NCI-H510A treated with DMSO at 0.1 percent for 48 hours (cell line): ENCODE measurements around the gene ITPR2.
"Not testable (repeated sequence)": the region's sequence is repeated elsewhere in the genome, so short reads cannot be mapped to it uniquely, and the experiment has no call there.

Experiments
- DNase-seq: peaks from one replicate; lab custom pipeline; 2025; lab: John Stamatoyannopoulos, UW

The ITPR2 gene

GRCh38 chr12:26445909-26446308 lies 387.1 kb downstream of the ITPR2 start:
- no peak for DNase-seq

GRCh38 chr12:26443309-26443708 lies 389.7 kb downstream of the ITPR2 start:
- no peak for DNase-seq

- DNase-seq, result no peak
Measured at GRCh38 chr12:26441434-26441833, 391.6 kb downstream of the ITPR2 start.

GRCh38 chr12:26435069-26435404 lies 398.0 kb downstream of the ITPR2 start:
- DNase-seq, result no peak

- DNase-seq, result peak; percentile 63
Measured at GRCh38 chr12:26434299-26435068, 398.5 kb downstream of the ITPR2 start.

- DNase-seq, result not testable (repeated sequence)
Measured at GRCh38 chr12:26433701-26434100, 399.3 kb downstream of the ITPR2 start.

GRCh38 chr12:26431211-26431610 lies 401.8 kb downstream of the ITPR2 start:
- no peak for DNase-seq

- not testable (repeated sequence) for DNase-seq
Measured at GRCh38 chr12:26430596-26430995, 402.4 kb downstream of the ITPR2 start.

- peak; percentile 13 for DNase-seq
Measured at GRCh38 chr12:26429070-26429691, 403.8 kb downstream of the ITPR2 start.

GRCh38 chr12:26428420-26428819 lies 404.6 kb downstream of the ITPR2 start:
- no peak for DNase-seq

- no peak for DNase-seq
Measured at GRCh38 chr12:26426652-26427051, 406.3 kb downstream of the ITPR2 start.

- DNase-seq, result no peak
Measured at GRCh38 chr12:26425587-26426260, 407.3 kb downstream of the ITPR2 start.

- DNase-seq, result no peak
Measured at GRCh38 chr12:26422839-26423398, 410.1 kb downstream of the ITPR2 start.

- no peak for DNase-seq
Measured at GRCh38 chr12:26416550-26416949, 416.4 kb downstream of the ITPR2 start.

GRCh38 chr12:26410689-26411088 lies 422.3 kb downstream of the ITPR2 start:
- DNase-seq, result no peak

- no peak for DNase-seq
Measured at GRCh38 chr12:26406813-26407212, 426.2 kb downstream of the ITPR2 start.

GRCh38 chr12:26406391-26406790 lies 426.6 kb downstream of the ITPR2 start:
- no peak for DNase-seq

GRCh38 chr12:26403601-26404000 lies 429.4 kb downstream of the ITPR2 start:
- DNase-seq, result no peak

- DNase-seq, result peak; percentile 47
Measured at GRCh38 chr12:26402648-26403047, 430.3 kb downstream of the ITPR2 start.

- no peak for DNase-seq
Measured at GRCh38 chr12:26401874-26402273, 431.1 kb downstream of the ITPR2 start.

- DNase-seq, result no peak
Measured at GRCh38 chr12:26400627-26401026, 432.4 kb downstream of the ITPR2 start.

GRCh38 chr12:26399381-26399780 lies 433.6 kb downstream of the ITPR2 start:
- no peak for DNase-seq

GRCh38 chr12:26396402-26396801 lies 436.6 kb downstream of the ITPR2 start:
- DNase-seq, result no peak
